GM12873 (cell line): ENCODE results near the gene MGARP.

Source experiments
- TF ChIP-seq, protein P1 (sequence below): IDR thresholded peaks from 2 replicates; pipeline ENCODE4 v1.5.1; 2012; ENCODE audit warnings: low read depth, mild to moderate bottlenecking, moderate library complexity, low read length, control low read depth; ENCODE audit not compliant: insufficient read depth; ENCODE audit errors: missing control alignments

MGARP gene

DNA sequence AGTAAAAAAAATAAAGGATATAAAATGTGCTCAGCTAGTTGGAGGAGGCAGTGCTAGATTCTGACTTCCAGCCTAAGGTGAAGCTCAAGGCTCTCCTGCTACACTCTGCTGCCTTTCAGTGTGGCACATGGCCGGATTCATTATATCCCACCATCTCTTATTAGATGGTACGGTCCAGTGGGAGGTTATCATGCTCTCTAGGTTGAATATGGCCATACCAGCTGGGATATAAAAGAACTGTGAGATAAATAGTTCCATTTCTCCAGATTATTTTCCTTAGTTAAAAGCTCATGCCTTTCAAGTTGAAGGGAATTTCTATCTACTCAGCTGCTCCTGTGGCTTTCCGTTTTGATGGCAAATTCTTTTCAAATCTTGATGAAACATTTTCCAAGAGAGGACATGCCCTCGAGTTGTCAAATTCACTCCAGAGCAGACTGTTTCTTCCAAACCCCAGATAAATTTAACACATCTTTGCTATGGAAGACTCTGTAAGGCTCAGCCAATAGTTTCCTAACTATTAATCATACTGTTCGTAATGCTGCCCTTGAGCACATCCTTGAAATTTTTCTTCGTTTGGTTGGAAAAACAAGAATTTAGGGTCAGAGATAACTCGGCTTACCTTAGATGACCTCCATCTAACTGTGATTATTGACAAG lies 2.2 kb upstream of the MGARP start:
- TF ChIP-seq, protein P1, sequence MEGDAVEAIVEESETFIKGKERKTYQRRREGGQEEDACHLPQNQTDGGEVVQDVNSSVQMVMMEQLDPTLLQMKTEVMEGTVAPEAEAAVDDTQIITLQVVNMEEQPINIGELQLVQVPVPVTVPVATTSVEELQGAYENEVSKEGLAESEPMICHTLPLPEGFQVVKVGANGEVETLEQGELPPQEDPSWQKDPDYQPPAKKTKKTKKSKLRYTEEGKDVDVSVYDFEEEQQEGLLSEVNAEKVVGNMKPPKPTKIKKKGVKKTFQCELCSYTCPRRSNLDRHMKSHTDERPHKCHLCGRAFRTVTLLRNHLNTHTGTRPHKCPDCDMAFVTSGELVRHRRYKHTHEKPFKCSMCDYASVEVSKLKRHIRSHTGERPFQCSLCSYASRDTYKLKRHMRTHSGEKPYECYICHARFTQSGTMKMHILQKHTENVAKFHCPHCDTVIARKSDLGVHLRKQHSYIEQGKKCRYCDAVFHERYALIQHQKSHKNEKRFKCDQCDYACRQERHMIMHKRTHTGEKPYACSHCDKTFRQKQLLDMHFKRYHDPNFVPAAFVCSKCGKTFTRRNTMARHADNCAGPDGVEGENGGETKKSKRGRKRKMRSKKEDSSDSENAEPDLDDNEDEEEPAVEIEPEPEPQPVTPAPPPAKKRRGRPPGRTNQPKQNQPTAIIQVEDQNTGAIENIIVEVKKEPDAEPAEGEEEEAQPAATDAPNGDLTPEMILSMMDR, result no peak

DNA sequence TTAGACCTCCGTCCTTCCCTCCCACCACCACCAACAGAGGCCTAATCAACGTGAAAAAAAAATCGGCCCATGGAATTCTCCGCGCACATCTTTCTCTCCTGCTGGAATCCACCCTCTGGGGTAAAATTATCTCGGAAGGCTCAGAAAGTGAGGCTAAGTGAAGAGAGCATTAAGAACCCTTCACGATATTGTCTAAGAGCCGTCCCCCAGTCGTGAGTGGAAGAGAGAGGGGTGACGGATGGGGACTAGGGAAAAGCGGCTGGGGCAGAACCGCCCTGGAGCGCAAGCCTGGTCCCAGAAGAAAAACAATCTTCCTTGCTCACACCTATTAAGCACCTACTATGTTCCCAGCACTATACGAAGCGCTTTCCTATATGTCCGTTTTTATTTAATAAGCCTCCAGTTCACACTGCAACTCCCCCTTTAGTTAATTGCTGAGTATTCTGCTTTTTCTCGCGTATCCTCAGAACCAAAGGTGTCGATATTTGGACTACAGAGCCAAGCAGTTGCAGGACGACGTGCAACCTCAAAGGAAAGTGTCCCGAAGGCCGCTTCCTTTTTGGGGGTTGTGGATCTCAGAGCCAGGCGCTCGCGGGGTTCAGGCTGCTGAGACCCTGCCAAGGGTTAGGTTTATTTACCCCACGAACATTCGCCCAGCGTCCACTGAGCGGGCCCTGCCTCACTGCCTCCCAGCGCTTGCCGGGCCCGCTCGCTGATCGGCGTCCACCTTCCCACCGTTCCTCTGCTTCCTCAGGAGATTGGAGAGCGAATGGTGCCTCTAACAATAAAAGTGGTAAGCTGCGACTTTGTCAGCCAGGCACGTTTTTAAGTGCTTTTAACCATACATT lies 889 bp downstream of the MGARP start:
- TF ChIP-seq, protein P1, result no peak

DNA sequence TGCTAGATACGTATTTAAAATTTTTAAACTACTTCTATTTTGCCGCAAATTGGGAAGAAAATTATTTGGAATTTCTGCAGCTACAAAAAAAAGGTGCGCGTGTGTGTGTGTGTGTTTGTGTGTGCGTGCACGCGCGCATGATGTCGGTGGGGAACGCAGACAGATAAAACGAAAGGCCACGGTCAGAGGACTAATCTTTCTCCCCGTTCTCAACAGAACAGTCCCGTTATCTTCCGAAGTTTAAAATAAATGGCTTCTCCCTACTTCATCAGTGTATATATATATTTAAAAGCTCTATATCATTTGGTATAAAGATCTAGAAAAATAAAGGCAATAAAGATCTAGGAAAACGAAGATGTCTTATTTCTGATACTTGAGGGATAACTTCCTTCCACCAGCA lies 1.5 kb downstream of the MGARP start:
- TF ChIP-seq, protein P1, result no peak

DNA sequence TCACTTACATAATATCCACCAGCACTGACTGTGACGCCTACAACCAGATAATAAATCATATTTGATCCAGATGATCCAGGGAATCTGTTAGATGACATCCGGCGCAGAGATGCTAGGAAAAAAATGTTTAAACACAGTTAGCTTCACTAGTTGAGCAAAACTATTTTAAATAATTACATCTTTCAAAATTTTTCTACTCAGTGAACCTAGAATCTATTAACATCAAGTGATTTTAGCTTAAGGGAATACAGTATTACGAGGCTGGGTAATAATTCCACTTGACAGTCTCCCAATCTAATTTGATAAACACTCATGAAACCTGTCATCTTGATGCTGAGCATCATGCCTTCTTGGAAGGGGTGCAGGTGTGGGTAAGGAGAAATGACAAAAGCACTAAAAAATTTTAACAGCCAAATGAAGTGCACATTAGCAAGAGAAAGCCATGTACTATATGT lies 4.7 kb downstream of the MGARP start:
- TF ChIP-seq, protein P1, result no peak

DNA sequence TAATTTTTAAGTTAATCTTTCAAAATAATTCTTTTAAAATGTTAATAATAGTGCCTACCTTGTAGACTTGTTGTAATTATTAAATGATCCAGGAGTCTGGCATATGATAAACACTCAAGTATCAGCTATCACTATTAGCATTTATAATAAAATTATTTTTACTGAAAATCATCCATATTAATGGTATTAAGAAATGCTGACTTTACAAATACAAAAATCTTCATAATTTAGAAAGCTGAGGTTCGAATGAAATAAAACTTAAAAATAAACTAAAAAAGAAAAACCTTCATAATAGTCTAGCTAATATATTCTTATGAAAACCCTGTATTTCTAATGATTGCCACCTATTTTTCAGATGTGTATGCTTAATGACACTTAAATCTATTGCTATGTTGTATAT lies 5.2 kb downstream of the MGARP start:
- TF ChIP-seq, protein P1, result no peak

DNA sequence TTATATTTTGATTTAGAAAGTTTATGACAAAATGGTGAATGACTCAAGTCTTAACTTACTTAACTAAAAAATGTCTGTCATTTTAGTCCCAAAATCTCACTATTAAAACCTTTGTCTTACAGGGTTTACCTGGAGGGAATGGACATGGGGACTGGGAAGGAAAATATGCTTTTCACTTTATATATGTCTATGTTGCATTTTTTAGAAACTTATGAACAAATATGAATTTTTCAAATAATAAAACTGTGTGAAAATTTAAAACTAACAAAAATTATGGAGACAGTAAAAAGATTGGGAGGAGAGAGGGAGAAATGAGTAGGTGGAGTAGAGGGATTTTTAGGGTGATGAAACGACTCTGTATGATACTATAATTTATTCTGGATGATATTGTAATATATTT lies 6.2 kb downstream of the MGARP start:
- TF ChIP-seq, protein P1, result no peak

DNA sequence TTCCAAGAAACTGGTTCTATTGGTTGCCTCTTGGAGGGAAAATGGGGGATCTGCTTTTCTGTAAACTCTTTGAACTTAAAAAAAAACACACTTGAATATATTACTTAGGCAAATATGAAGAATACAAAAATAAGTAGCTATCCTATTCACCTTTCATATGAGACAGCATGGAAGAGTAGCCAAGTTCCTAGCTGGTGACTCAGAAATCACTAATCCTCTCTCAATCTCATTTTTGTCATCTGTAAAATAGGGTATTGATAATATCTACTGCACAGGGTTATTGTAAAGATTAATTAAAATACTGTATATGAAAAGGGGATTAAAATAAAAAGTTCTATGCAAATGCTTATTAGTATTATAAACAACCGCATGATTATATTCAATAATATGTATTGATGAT lies 12.7 kb downstream of the MGARP start:
- TF ChIP-seq, protein P1, result no peak
